ENCODE measurements around the gene AKAP13. TPM values are rescaled to one million over a fixed set of nuclear protein-coding genes. Genes with fewer than 3 reads are reported as not detected.

AKAP13 gene
- total and polyA plus RNA-seq, 5 donors from 2014 or later = 106 to 482 (median 112) TPM

GRCh38 chr15:85455891-85456290, 75.5 kb downstream of the AKAP13 start:
- Mint-ChIP-seq H3K36me3 (peaks cover 6% of the 10 kb centered on the region), H3K27ac (no peak overlapping the region), H3K9me3 (peaks cover 0 to 8% (median 2%) of the 10 kb centered on the region in 7 donors), H3K4me3 (no peak overlapping the region), H3K27me3 (no peaks in the 10 kb centered on the region), H3K4me1 (peaks cover 42 to 74% (median 56%) of the 10 kb centered on the region in 4 donors)
- peaks cover 4 to 7% of the 10 kb centered on the region in 2 experiments for H3K9me3 ChIP-seq (ENCODE audit: control insufficient read depth in 2 of 2, low read length in 2 of 2)
- peaks cover 4% of the 10 kb centered on the region for H3K4me1 ChIP-seq (ENCODE audit: control insufficient read depth, insufficient read depth, low read length, poor library complexity, severe bottlenecking)
- H3K36me3 ChIP-seq (ENCODE audit: control insufficient read depth, insufficient read depth, low read length) = peaks cover 3% of the 10 kb centered on the region
- ATAC-seq (ENCODE audit: low read depth in 2 of 2) (no peak), DNase-seq (no peak)
- H3K27ac ChIP-seq (ENCODE audit: insufficient read depth, low read length, poor library complexity, severe bottlenecking) = no peak overlapping the region
- H3K27me3 ChIP-seq (ENCODE audit: control insufficient read depth, insufficient read depth, low read length) = no peaks in the 10 kb centered on the region
- H3K4me3 ChIP-seq (ENCODE audit: low read depth, low read length) = no peak overlapping the region

GRCh38 chr15:85456798-85457197, 76.4 kb downstream of the AKAP13 start:
- DNase-seq (no peak), ATAC-seq (ENCODE audit: low read depth in 2 of 2) (no peak)
- no peaks in the 10 kb centered on the region for H3K27me3 ChIP-seq (ENCODE audit: control insufficient read depth, insufficient read depth, low read length)
- H3K4me1 ChIP-seq (ENCODE audit: control insufficient read depth, insufficient read depth, low read length, poor library complexity, severe bottlenecking) = peaks cover 4% of the 10 kb centered on the region
- H3K9me3 ChIP-seq (ENCODE audit: control insufficient read depth in 2 of 2, low read length in 2 of 2) = no peaks in the 10 kb centered on the region
- peaks cover 37 to 73% (median 55%) of the 10 kb centered on the region in 4 donors for H3K4me1 Mint-ChIP-seq
- no peak overlapping the region for H3K27ac Mint-ChIP-seq
- H3K36me3 ChIP-seq (ENCODE audit: control insufficient read depth, insufficient read depth, low read length) = peaks cover 3% of the 10 kb centered on the region
- H3K4me3 Mint-ChIP-seq = no peak overlapping the region
- no peak overlapping the region for H3K27ac ChIP-seq (ENCODE audit: insufficient read depth, low read length, poor library complexity, severe bottlenecking)
- H3K36me3 Mint-ChIP-seq = no peaks in the 10 kb centered on the region
- no peak overlapping the region for H3K4me3 ChIP-seq (ENCODE audit: low read depth, low read length)
- H3K9me3 Mint-ChIP-seq = peaks cover 0 to 3% (median 0%) of the 10 kb centered on the region in 7 donors
- no peaks in the 10 kb centered on the region for H3K27me3 Mint-ChIP-seq

- no peak overlapping the region for H3K4me3 ChIP-seq (ENCODE audit: low read depth, low read length)
- Mint-ChIP-seq H3K4me1 (peaks cover 30 to 73% (median 54%) of the 10 kb centered on the region in 4 donors), H3K27ac (peak overlapping the region in 2 of 3 donors; percentile 18 to 26), H3K4me3 (no peak overlapping the region), H3K9me3 (no peaks in the 10 kb centered on the region), H3K36me3 (no peaks in the 10 kb centered on the region), H3K27me3 (no peaks in the 10 kb centered on the region)
- no peaks in the 10 kb centered on the region for H3K27me3 ChIP-seq (ENCODE audit: control insufficient read depth, insufficient read depth, low read length)
- no peaks in the 10 kb centered on the region for H3K9me3 ChIP-seq (ENCODE audit: control insufficient read depth in 2 of 2, low read length in 2 of 2)
- peaks cover 3% of the 10 kb centered on the region for H3K36me3 ChIP-seq (ENCODE audit: control insufficient read depth, insufficient read depth, low read length)
- DNase-seq (no peak), ATAC-seq (ENCODE audit: low read depth in 2 of 2) (no peak)
- peaks cover 4% of the 10 kb centered on the region for H3K4me1 ChIP-seq (ENCODE audit: control insufficient read depth, insufficient read depth, low read length, poor library complexity, severe bottlenecking)
- H3K27ac ChIP-seq (ENCODE audit: insufficient read depth, low read length, poor library complexity, severe bottlenecking) = no peak overlapping the region
Measured at GRCh38 chr15:85457392-85457968, 77.1 kb downstream of the AKAP13 start.

- ATAC-seq (ENCODE audit: low read depth in 2 of 2) = no peak
- H3K4me1 Mint-ChIP-seq = peaks cover 27 to 71% (median 57%) of the 10 kb centered on the region in 4 donors
- no peak overlapping the region for H3K4me3 Mint-ChIP-seq
- Histone ChIP-seq H3K4me1 (ENCODE audit: control insufficient read depth, insufficient read depth, low read length, poor library complexity, severe bottlenecking) (peaks cover 4% of the 10 kb centered on the region), H3K36me3 (ENCODE audit: control insufficient read depth, insufficient read depth, low read length) (peaks cover 3% of the 10 kb centered on the region), H3K4me3 (ENCODE audit: low read depth, low read length) (no peak overlapping the region), H3K9me3 (ENCODE audit: control insufficient read depth in 2 of 2, low read length in 2 of 2) (no peaks in the 10 kb centered on the region), H3K27ac (ENCODE audit: insufficient read depth, low read length, poor library complexity, severe bottlenecking) (no peak overlapping the region), H3K27me3 (ENCODE audit: control insufficient read depth, insufficient read depth, low read length) (no peaks in the 10 kb centered on the region)
- no peak for DNase-seq
- H3K9me3 Mint-ChIP-seq = peaks cover 0 to under 1% (median 0%) of the 10 kb centered on the region in 7 donors
- H3K36me3 Mint-ChIP-seq = no peaks in the 10 kb centered on the region
- no peak overlapping the region for H3K27ac Mint-ChIP-seq
- no peaks in the 10 kb centered on the region for H3K27me3 Mint-ChIP-seq
Measured at GRCh38 chr15:85458764-85459163, 78.4 kb downstream of the AKAP13 start.

- Mint-ChIP-seq H3K9me3 (peaks cover 0 to 2% (median 0%) of the 10 kb centered on the region in 7 donors), H3K27me3 (no peaks in the 10 kb centered on the region), H3K36me3 (no peaks in the 10 kb centered on the region), H3K27ac (peak overlapping the region in 1 of 3 donors; percentile 62), H3K4me1 (peaks cover 16 to 59% (median 47%) of the 10 kb centered on the region in 4 donors), H3K4me3 (no peak overlapping the region)
- Histone ChIP-seq H3K9me3 (ENCODE audit: control insufficient read depth in 2 of 2, low read length in 2 of 2) (no peaks in the 10 kb centered on the region), H3K4me3 (ENCODE audit: low read depth, low read length) (no peak overlapping the region), H3K36me3 (ENCODE audit: control insufficient read depth, insufficient read depth, low read length) (peaks cover 3% of the 10 kb centered on the region), H3K4me1 (ENCODE audit: control insufficient read depth, insufficient read depth, low read length, poor library complexity, severe bottlenecking) (peaks cover 4% of the 10 kb centered on the region), H3K27ac (ENCODE audit: insufficient read depth, low read length, poor library complexity, severe bottlenecking) (no peak overlapping the region), H3K27me3 (ENCODE audit: control insufficient read depth, insufficient read depth, low read length) (no peaks in the 10 kb centered on the region)
- ATAC-seq (ENCODE audit: low read depth in 2 of 2) (no peak), DNase-seq (no peak)
Measured at GRCh38 chr15:85462029-85462428, 81.6 kb downstream of the AKAP13 start.

GRCh38 chr15:85463276-85463892, 83.0 kb downstream of the AKAP13 start:
- Histone ChIP-seq H3K36me3 (ENCODE audit: control insufficient read depth, insufficient read depth, low read length) (no peaks in the 10 kb centered on the region), H3K4me3 (ENCODE audit: low read depth, low read length) (no peak overlapping the region), H3K27ac (ENCODE audit: insufficient read depth, low read length, poor library complexity, severe bottlenecking) (no peak overlapping the region), H3K27me3 (ENCODE audit: control insufficient read depth, insufficient read depth, low read length) (no peaks in the 10 kb centered on the region), H3K4me1 (ENCODE audit: control insufficient read depth, insufficient read depth, low read length, poor library complexity, severe bottlenecking) (peaks cover 4% of the 10 kb centered on the region), H3K9me3 (ENCODE audit: control insufficient read depth in 2 of 2, low read length in 2 of 2) (no peaks in the 10 kb centered on the region)
- no peaks in the 10 kb centered on the region for H3K27me3 Mint-ChIP-seq
- H3K4me3 Mint-ChIP-seq = peak overlapping the region in 1 of 4 donors; percentile 2
- H3K4me1 Mint-ChIP-seq = peaks cover 15 to 69% (median 55%) of the 10 kb centered on the region in 4 donors
- H3K36me3 Mint-ChIP-seq = no peaks in the 10 kb centered on the region
- ATAC-seq (ENCODE audit: low read depth in 2 of 2) (peak; percentile 56 to 57), DNase-seq (peak in 1 of 3 donors; percentile 67)
- H3K27ac Mint-ChIP-seq = peak overlapping the region in 2 of 3 donors; percentile 2 to 19
- H3K9me3 Mint-ChIP-seq = peaks cover 0 to 2% (median 0%) of the 10 kb centered on the region in 7 donors

GRCh38 chr15:85463976-85464375, 83.6 kb downstream of the AKAP13 start:
- Mint-ChIP-seq H3K4me3 (peak overlapping the region in 1 of 4 donors; percentile 2), H3K36me3 (no peaks in the 10 kb centered on the region), H3K27ac (peak overlapping the region; percentile 1 to 19 (median 18)), H3K4me1 (peaks cover 17 to 68% (median 53%) of the 10 kb centered on the region in 4 donors), H3K9me3 (peaks cover 0 to 2% (median 0%) of the 10 kb centered on the region in 7 donors), H3K27me3 (no peaks in the 10 kb centered on the region)
- Histone ChIP-seq H3K4me1 (ENCODE audit: control insufficient read depth, insufficient read depth, low read length, poor library complexity, severe bottlenecking) (peaks cover 4% of the 10 kb centered on the region), H3K27ac (ENCODE audit: insufficient read depth, low read length, poor library complexity, severe bottlenecking) (no peak overlapping the region), H3K9me3 (ENCODE audit: control insufficient read depth in 2 of 2, low read length in 2 of 2) (no peaks in the 10 kb centered on the region), H3K27me3 (ENCODE audit: control insufficient read depth, insufficient read depth, low read length) (no peaks in the 10 kb centered on the region), H3K36me3 (ENCODE audit: control insufficient read depth, insufficient read depth, low read length) (no peaks in the 10 kb centered on the region), H3K4me3 (ENCODE audit: low read depth, low read length) (no peak overlapping the region)
- no peak for ATAC-seq (ENCODE audit: low read depth in 2 of 2)
- DNase-seq = no peak
